Naive thymus-derived CD4-positive, alpha-beta T cell (primary cell): ENCODE data around the gene INTS13. TPM values are rescaled to one million over a fixed set of nuclear protein-coding genes. Genes with fewer than 3 reads are reported as not detected.

Source experiments
- polyA plus RNA-seq, 2 donors: library from polyadenylated mRNA; unstranded; fragments of 300-500 nt; fragmentation: Illumina TruSeq; gene quantifications; one replicate each; pipeline ENCODE4 v1.2.3, GENCODE V29; 2021
- total RNA-seq, 6 experiments: library from RNA in 5 of 6; stranded (reverse) in 5 of 6; gene quantifications; 1 replicate in 5 of 6; 2 replicates in 1 of 6; pipeline ENCODE4 v1.2.3 and lab custom pipeline; 2021 to 2026

The INTS13 gene
- total and polyA plus RNA-seq, 7 experiments from 2014 or later: 13.2 to 46.7 (median 19.0) TPM

Other genes with a start within 250 kb of the INTS13 start
- gene ITPR2, start 104.8 kb downstream of the INTS13 start, total RNA-seq: 10 to 100 TPM; 44.9 to 71.5 (median 59.2) TPM
- gene ITPR2, start 104.8 kb downstream of the INTS13 start, polyA plus RNA-seq: 10 to 100 TPM; 11.3 to 15.5 TPM
- gene FGFR1OP2, start 489 bp upstream of the INTS13 start, total RNA-seq: 10 to 100 TPM; 35.6 to 84.0 (median 79.0) TPM
- gene FGFR1OP2, start 489 bp upstream of the INTS13 start, polyA plus RNA-seq: 10 to 100 TPM; 80.7 to 90.3 TPM
- 10 to 100 TPM; 24.4 to 57.3 (median 28.5) TPM for gene TM7SF3, start 76.4 kb upstream of the INTS13 start, total RNA-seq
- gene TM7SF3, start 76.4 kb upstream of the INTS13 start, polyA plus RNA-seq: 10 to 100 TPM; 56.3 to 61.7 TPM
- gene MED21, start 84.6 kb upstream of the INTS13 start, total RNA-seq: 10 to 100 TPM; 42.4 to 93.5 (median 72.9) TPM
- gene MED21, start 84.6 kb upstream of the INTS13 start, polyA plus RNA-seq: 10 to 100 TPM; 12.0 to 16.4 TPM
- not detected for gene C12orf71, start 144.6 kb upstream of the INTS13 start, total RNA-seq
- gene C12orf71, start 144.6 kb upstream of the INTS13 start, polyA plus RNA-seq: not detected